GOT3 (cell line): Measurements from ENCODE around the gene RNU7-1.
A peak's percentile ranks its signal among the peaks of the same experiment; 100 is the strongest.

Experiments used
- DNase-seq: peaks from one replicate; lab custom pipeline; 2025; ENCODE audit warnings: mixed read lengths; lab: John Stamatoyannopoulos, UW

Gene RNU7-1

DNA sequence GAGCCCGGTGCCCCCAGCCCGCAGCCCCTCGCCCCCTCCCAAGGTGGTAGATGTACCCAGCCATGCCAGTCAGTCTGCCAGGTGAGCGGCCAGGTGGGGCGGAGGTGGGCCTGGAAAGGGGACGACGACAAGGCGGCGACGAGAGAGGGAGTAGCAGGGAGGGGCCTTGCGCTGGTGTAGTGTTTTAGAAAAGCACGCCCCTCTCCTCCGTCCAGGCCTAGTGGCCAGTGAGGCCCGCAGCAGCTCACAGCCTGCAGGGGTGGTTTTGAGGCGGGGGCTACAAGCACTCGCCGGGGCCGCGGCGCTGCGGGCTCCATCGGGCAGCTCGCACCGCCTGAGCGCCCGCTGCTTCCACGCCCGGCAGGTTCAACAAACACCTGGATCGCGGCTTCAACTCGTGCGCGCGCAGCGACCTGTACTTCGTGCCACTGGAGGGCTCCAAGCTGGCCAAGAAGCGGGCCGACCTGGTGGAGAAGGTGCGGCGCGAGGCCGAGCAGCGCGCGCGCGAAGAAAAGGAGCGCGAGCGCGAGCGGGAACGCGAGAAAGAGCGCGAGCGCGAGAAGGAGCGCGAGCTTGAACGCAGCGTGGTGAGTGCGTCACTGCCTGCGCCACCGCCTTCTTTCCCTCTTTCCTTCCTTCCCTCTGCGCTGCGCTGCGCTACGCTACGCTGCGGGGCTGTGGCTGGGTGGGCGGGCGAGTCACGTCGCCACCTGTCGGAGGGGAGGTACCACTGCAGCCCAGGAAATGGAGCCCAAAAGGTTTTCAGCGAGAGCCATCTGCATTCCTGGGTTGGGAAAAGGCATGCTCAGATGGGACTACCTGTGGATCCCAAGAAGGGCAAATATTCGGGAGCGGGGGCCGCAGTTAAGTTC, 5.9 kb upstream of the RNU7-1 start:
- DNase-seq: peak; percentile 65

DNA sequence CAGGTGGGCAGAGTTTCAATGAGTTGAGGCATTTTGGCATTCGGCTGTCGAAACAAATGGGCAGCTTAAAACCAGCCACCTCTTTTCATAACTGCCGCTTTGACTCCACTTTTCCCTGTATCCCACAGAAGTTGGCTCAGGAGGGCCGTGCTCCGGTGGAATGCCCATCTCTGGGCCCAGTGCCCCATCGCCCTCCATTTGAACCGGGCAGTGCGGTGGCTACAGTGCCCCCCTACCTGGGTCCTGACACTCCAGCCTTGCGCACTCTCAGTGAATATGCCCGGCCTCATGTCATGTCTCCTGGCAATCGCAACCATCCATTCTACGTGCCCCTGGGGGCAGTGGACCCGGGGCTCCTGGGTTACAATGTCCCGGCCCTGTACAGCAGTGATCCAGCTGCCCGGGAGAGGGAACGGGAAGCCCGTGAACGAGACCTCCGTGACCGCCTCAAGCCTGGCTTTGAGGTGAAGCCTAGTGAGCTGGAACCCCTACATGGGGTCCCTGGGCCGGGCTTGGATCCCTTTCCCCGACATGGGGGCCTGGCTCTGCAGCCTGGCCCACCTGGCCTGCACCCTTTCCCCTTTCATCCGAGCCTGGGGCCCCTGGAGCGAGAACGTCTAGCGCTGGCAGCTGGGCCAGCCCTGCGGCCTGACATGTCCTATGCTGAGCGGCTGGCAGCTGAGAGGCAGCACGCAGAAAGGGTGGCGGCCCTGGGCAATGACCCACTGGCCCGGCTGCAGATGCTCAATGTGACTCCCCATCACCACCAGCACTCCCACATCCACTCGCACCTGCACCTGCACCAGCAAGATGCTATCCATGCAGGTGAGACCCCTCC, 5.0 kb upstream of the RNU7-1 start:
- no peak for DNase-seq

DNA sequence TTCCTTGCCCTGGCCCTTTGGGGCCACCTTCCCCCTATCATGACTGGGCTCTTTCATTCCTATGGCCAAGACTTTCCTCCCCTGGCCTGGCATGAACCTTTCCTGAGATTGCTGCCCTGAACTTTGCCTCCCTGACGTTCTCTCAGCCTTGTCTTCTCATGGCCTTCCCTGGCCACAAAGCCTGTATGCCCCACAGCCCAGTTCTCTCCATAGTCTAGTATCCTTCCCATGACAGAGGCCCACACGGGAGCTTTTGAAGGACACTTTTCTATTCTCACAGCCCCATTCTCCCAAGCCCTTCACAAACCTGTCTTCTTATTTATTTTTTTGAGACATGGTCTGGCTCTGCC, 4.5 kb upstream of the RNU7-1 start:
- no peak for DNase-seq

DNA sequence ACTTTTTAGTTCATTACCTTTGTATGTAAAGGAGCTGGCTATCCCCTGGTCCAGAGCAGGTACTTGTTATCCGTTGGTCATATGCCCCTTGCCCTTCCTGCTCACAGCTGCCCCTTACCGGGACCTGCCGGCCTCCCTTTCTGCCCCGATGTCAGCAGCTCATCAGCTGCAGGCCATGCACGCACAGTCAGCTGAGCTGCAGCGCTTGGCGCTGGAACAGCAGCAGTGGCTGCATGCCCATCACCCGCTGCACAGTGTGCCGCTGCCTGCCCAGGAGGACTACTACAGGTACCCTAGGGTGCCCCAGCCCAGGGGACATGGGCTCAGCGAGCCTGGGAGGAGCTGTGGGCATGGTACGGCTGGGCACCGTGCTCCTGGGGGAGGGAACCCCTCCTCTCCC, 2.3 kb upstream of the RNU7-1 start:
- no peak for DNase-seq

DNA sequence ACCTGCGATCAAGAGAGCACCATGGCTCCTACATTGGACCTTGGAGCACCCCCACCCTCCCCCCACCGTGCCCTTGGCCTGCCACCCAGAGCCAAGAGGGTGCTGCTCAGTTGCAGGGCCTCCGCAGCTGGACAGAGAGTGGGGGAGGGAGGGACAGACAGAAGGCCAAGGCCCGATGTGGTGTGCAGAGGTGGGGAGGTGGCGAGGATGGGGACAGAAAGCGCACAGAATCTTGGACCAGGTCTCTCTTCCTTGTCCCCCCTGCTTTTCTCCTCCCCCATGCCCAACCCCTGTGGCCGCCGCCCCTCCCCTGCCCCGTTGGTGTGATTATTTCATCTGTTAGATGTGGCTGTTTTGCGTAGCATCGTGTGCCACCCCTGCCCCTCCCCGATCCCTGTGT, 1.8 kb upstream of the RNU7-1 start:
- no peak for DNase-seq

DNA sequence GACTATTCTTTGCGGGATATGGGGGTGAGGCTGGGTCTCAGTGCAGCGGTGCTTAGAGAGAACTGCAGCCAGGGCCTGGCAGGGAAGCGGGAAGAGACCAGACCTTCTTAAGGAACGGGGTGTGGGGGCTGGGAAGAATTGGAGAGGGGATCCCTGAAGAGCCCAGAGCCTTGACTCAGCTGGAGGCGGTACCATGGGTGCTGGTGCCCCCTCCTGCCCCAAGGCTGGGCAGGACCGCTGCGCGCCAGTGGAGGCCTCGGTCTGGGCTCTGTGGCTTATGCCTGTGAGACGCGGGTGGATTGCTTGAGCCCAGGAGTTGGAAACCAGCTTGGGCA, 1.3 kb upstream of the RNU7-1 start:
- DNase-seq: no peak

DNA sequence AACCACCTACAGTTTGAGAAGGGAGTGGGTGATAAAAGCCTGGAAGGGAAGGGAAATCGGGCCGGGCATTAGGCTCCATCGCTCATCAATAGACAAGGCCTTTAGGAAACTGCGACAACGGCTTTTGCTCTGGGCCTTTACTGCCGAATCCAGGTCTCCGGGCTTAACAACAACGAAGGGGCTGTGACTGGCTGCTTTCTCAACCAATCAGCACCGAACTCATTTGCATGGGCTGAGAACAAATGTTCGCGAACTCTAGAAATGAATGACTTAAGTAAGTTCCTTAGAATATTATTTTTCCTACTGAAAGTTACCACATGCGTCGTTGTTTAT, 261 bp upstream of the RNU7-1 start:
- no peak for DNase-seq

DNA sequence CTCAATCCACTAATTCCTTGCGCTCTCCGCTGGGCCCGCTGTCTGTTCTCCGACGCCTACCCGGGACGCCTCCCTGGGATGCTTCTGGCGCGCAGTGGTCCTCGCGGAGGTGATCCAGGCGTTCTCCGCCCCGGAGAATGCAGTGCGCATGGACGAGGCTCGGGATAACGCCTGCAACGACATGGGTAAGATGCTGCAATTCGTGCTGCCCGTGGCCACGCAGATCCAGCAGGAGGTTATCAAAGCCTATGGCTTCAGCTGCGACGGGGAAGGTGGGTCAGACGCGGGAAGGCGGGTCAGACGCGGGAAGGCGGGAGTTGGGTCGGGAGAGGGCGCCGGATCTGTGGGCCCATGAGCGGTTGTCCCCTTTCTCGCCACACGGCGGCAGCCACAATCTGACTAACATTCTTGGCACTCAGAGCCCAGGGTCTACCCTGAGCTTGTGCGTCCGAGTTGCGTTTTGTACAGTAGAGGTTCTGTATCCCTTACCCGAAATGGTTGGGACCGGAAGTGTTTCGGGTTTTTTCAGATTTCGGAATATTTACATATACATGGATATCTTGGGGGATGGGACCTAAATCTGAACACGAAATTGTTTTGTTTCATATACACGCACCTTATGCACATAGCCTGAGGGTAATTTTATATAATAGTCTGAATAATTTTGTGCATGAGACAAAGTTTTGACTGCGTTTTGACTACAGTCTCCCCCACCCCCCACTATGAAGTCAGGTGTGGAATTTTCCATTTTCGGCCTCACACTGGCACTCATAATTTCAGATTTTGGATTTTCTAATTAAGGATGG, 968 bp downstream of the RNU7-1 start:
- DNase-seq: peak; percentile 81

DNA sequence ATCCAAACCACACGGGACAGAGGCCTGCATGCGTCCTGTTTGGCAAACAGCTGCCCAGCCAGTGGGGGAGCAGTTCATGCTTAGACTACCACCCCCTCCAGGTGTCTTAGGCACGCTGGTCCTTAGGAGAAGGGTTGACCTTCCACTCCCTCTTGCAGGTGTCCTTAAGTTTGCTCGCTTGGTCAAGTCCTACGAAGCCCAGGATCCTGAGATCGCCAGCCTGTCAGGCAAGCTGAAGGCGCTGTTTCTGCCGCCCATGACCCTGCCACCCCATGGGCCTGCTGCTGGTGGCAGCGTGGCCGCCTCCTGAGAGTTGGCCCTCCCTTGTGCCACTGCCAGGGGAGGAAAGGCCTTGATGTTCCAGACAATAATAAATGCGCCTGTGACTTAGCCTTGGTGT, 2.0 kb downstream of the RNU7-1 start:
- DNase-seq: no peak

DNA sequence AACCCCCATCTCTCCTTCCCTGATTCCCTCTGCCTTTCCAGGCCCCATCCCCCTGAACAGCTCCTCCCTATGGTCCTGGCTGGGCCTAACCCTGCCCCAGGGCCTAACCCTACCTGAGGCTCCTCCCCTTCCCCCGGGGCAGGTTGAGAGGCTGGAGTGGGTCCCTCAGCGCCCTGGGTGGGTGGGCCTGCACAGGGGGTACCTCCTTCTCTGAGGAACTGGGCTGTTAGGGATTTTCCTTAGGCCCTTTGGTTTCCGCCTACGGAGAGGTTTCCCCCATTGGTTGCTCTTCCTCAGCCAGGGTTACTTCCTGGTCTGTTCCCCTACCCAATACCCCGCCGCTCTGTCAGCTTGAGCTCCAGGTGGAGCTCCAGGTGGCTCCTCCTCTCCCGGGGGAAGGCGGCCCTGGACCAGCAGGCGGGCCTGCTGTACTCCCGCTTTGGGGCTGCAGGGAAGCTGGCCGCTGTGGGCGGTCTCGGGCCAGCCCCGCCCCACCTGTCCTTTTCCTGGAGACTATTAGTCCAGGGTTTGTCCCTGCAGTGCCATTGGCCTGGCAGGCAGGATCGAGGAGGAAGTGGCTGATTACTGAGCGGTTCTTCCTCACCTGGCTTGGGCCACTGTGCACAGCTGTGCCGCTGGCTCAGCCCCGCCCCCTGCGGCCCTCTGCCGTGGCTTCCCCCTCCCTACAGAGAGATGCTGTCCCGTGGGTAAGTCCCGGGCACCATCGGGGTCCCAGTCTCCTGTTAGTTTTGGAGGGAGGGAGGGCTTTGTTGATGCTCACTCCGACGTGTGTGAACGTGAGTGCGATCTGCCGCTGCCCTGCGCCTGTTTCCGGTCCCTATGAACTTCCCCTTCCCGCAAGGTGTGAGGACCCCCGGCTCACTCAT, 2.7 kb downstream of the RNU7-1 start:
- no peak for DNase-seq

DNA sequence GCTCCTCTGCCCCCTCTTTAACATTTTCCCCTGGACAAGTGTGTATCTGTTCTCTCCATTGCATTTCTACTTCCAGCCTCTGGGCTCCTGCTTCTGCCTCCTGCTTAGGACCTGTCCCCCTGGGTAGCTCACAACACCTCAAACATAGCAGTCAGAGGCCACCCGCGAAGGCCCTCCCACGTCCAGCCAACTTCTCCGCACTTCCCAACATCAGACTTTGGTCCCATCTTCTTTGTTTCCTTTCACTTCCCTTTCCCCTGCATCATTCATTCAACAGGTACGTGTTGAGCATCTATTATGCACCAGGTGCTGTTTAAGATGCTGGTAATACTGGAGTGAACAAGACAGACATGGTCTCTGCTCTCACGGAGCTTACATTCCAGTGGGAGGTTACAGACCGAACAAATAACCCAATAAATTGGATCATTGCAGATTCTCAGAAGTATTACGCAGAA, 3.3 kb downstream of the RNU7-1 start:
- DNase-seq: no peak

DNA sequence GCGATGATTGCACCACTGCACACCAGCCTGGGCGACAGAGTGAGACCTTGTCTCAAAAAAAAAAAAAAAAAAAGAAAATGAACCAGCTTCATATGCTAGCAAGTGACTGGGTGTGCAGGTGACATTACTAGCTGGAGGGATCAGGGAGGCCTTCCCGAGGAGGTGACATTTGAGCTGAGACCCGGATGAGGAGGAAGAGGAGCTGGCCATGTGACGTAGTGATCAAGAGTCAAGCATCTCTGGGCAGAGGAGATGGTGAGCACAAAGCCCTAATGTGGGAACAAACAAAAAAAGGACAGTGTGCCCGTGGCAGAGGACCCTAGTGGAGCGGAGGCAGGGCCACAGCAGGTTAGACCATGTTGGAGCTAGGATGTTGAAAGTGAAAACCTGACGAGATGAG, 4.0 kb downstream of the RNU7-1 start:
- no peak for DNase-seq

DNA sequence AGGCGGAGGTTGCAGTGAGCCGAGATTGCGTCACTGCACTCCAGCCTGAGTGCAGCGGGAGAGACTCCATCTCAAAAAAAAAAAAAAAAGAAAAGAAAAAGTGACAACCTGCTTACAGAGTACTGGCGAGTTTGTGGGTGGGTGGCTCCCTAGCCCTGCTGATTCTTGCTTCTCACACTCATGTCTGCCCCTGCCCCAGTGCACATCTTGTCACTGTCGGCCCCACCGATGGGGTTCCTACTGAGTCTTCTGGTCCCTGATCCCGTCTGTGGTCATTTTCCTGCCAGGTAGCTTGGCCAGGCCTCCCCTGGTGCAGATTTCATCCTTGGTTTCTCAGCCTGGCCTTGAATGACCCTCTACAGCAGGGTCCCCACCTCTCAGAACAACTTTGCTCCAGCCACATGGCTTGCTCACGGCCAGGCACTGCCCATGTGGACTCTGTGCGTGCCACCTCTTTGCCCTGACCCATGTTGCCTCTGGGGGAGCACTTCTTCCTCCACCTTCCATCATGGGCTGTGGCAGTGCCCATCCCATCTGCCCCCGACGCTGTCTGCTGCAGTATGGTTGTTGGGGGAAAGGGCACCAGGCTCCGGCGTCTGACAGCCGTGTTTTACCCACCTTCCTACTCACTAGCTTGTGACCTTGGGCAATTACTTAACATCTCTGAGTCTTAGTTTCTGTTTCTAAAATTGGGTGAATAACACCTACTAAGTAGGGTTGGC, 5.4 kb downstream of the RNU7-1 start:
- no peak for DNase-seq

DNA sequence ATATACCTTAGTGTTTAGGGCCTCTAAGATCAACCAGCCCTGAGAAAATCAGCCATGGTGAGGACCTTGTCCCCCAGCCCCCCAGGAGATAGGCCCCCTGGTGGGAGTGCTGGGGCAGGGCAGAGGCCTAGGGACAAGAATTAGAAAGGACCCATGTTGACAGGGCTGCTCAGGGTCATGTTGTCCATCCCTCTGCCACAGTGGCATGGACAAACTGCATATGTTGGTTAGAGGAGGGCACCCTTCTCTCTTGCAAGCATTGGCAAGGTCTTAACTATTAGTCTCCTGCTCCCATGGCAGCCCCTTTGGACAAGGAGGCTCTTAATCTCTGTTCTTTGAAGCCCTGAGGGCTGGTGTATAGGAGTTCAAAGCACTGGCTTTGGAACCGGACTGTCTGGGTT, 6.8 kb downstream of the RNU7-1 start:
- no peak for DNase-seq

DNA sequence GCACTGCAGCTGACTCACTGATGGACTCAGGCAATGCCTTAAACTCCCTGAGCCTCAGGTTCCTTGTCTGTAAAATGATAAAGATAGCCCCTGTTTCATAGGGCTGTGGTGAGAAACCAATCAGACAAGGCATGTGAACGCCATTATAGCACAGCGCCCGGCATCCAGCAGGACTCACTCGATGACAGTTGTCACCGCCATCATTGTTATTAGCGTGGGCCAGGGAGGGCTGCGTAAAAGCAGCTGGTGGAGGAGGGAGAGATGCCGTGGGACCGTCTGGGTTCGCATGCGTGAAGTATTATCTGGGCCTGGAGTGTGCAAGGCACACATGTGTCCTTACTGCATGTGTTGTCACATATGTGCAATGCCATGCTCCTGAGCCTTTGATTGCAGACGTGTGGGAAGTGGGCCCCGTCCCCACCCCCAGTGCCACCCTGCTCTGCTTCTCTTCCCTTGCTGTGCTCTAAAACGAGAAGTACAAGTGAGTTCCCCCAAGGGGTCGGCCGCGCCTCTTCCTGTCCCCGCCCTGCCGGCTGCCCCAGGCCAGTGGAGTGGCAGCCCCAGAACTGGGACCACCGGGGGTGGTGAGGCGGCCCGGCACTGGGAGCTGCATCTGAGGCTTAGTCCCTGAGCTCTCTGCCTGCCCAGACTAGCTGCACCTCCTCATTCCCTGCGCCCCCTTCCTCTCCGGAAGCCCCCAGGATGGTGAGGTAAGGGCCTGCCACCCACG, 7.4 kb downstream of the RNU7-1 start, which contains the start of gene PTPN6:
Gene PTPN6, plus strand, starts transcription at position 546 of the 730 bp plus-strand sequence. Its CDS starts 157 bp downstream, at position 703.
- no peak for DNase-seq

DNA sequence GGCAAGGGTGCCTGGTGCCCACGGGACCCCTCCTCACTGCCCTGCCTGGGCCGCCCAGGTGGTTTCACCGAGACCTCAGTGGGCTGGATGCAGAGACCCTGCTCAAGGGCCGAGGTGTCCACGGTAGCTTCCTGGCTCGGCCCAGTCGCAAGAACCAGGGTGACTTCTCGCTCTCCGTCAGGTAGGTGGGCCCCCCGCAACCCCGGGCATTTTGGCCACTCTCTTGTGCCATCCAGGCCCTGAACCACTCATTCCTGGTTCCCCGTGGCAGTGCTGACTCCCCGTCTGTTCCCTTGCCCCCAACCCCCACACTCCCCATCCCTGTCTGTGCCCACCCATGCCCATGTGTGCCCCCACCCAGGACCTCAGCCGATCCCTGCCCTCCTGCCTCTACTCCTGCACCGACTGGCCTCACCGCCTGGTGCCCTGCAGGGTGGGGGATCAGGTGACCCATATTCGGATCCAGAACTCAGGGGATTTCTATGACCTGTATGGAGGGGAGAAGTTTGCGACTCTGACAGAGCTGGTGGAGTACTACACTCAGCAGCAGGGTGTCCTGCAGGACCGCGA, 8.0 kb downstream of the RNU7-1 start:
- no peak for DNase-seq

DNA sequence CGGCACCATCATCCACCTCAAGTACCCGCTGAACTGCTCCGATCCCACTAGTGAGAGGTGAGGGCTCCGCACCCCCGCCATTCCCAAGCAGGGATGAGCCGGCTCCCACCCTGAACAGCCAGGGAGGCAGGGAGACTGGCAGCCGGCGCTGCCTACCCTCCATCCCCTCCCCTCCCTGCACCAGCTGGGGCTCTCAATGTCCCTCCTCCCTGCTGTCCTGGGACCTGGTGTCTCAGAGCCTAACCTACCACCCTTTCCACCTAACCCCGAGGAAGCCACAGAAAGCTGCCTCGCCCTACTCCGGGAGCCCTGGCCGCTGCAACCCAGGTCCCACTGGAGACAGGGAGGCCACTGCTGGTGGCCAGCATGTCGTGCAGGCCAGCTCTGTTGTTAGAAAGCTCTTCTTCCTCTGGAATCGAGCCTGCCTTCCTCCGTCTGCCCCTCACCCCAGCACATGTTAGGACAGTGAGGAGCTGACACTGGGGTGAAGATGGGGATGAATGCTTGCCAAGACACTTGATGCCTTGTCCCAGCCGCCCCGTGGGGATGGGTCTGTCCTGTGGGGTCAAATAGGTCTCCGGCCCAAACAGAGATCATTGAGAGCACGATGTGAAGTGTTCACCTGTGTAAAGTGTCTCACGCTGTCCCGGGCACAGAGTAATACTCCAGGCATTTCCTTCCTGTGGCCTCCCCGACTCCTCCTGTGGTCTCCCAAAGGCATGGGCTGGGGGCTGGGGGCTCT, 8.7 kb downstream of the RNU7-1 start:
- DNase-seq: no peak

DNA sequence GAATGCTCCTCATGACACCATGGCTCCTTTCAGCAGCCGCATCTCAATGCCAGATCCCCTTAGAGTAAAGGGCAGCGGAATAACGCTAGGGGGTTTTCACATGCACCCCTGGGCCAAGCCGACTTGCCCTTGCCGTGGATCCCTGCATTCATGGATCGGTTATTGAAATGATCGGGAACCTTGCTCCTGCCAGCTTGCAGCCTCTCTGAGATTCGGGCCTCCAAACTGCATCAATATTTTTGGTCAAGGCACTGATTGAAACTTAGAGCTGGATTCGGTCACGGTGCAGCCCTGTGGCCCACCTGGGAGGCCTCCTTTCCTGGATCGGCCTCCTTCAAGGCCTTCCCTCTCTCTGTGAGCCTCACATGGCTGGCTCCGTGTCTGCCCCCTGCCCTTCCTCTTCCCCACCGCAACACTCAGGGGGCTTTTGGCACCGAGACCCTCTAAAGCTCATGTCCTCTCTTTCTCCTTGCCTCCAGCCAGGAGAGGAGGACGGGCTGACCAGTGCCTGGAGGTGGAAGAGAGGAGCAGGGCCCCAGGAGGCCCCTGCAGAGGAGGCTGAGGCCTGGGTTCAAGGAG, 9.3 kb downstream of the RNU7-1 start:
- DNase-seq: no peak
